ENCODE results near the gene SFT2D3.
A peak's percentile ranks its signal among the peaks of the same experiment; 100 is the strongest.

Gene SFT2D3

GRCh38 chr2:127706215-127706990 is 5.1 kb downstream of the SFT2D3 start:
- DNase-seq (ENCODE audit: low read depth, low spot score), result no peak

- peak; percentile 79 for DNase-seq (ENCODE audit: low read depth, low spot score)
These were observed 6.8 kb downstream of the SFT2D3 start for GRCh38 chr2:127707890-127708648.

- DNase-seq (ENCODE audit: low read depth, low spot score), result no peak
These were observed 8.0 kb downstream of the SFT2D3 start for GRCh38 chr2:127709336-127709735.

- DNase-seq (ENCODE audit: low read depth, low spot score), result no peak
These were observed 11.7 kb downstream of the SFT2D3 start for GRCh38 chr2:127712999-127713398.

GRCh38 chr2:127713562-127713961 is 12.3 kb downstream of the SFT2D3 start:
- no peak for DNase-seq (ENCODE audit: low read depth, low spot score)

- DNase-seq (ENCODE audit: low read depth, low spot score), result no peak
These were observed 14.6 kb downstream of the SFT2D3 start for GRCh38 chr2:127715778-127716449.

GRCh38 chr2:127718271-127718670 is 17.0 kb downstream of the SFT2D3 start:
- DNase-seq (ENCODE audit: low read depth, low spot score), result no peak

GRCh38 chr2:127719301-127720218 is 18.3 kb downstream of the SFT2D3 start:
- no peak for DNase-seq (ENCODE audit: low read depth, low spot score)

GRCh38 chr2:127721311-127721977 is 20.1 kb downstream of the SFT2D3 start:
- DNase-seq (ENCODE audit: low read depth, low spot score), result peak; percentile 73

GRCh38 chr2:127721978-127722355 is 20.7 kb downstream of the SFT2D3 start:
- peak; percentile 19 for DNase-seq (ENCODE audit: low read depth, low spot score)

GRCh38 chr2:127722807-127723206 is 21.5 kb downstream of the SFT2D3 start:
- no peak for DNase-seq (ENCODE audit: low read depth, low spot score)

- DNase-seq (ENCODE audit: low read depth, low spot score), result no peak
These were observed 25.0 kb downstream of the SFT2D3 start for GRCh38 chr2:127726158-127726880.

- no peak for DNase-seq (ENCODE audit: low read depth, low spot score)
These were observed 32.0 kb downstream of the SFT2D3 start for GRCh38 chr2:127733113-127733815.

GRCh38 chr2:127733816-127734537 is 32.7 kb downstream of the SFT2D3 start:
- peak; percentile 38 for DNase-seq (ENCODE audit: low read depth, low spot score)

- no peak for DNase-seq (ENCODE audit: low read depth, low spot score)
These were observed 33.7 kb downstream of the SFT2D3 start for GRCh38 chr2:127735044-127735443.

GRCh38 chr2:127735537-127736399 is 34.5 kb downstream of the SFT2D3 start:
- no peak for DNase-seq (ENCODE audit: low read depth, low spot score)

GRCh38 chr2:127737892-127738291 is 36.6 kb downstream of the SFT2D3 start:
- DNase-seq (ENCODE audit: low read depth, low spot score), result no peak

- DNase-seq (ENCODE audit: low read depth, low spot score), result no peak
These were observed 38.5 kb downstream of the SFT2D3 start for GRCh38 chr2:127739800-127740199.

Measured in astrocyte of the hippocampus (primary cell).